ENCODE data around the gene KLHL10. TPM values are rescaled to one million over a fixed set of nuclear protein-coding genes. Genes with fewer than 3 reads are reported as not detected.
A peak's percentile ranks its signal among the peaks of the same experiment; 100 is the strongest.

Gene KLHL10
- total and polyA plus RNA-seq, 2 of the 13 experiments (the other 11 are each of a cell fraction or from before 2014, with no cell fraction given), result 0.04 to 0.08 TPM

DNA sequence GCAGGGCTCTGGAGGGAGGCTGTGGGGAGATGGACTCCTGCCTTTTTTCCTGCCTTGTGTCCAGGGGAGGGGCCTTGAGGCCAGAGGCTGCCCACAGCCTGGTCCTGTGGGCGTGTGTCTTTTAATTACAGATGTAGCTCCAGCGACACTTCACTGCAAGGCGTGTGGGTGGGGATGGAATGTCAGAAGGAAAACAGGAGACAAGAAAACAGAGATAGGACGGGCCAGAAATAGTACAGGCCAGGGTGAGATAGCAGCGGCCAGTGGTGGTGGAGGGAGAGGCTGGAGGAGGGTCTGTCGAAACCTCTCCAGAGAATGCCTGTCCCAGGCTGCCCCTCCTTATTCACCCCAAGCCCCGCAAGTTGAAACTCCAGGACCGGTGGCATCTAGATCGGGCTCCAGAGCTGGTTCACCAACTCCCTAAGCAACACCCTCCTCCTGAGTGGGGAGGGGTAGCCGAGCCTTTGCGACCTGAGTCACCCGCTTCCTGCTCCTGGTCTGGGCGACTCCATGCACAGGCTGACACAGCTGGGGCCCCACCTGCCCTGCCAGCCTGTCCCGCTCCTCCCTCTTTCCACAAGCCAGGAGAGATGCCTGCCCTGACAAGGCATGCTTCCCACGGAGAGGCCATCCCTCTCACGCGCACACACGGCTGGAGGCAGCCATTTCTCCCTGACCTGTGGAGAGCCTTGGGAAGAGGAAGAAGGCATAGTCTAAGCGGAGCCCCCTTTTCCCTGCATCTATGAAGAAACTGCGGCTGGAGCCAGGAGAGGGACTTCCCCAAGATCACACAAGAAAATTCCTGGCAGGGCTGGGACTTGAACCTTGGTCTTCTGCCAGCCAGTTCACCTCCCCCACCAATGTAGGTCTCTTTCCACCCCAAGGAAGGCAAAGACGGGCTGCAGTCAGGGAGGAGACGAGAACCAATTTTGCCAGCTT lies 44.5 kb upstream of the KLHL10 start (continued):
- peak; percentile 22 for TF ChIP-seq IRF2 (CRISPR knock-in tag; IDR thresholded peaks at IDR 0.05)
- peak; percentile 30; the same call in 1 of the 2 replicates for TF ChIP-seq ZNF670 (CRISPR knock-in tag; IDR thresholded peaks at IDR 0.05; ENCODE audit: borderline replicate concordance)
- TF ChIP-seq, protein P1, sequence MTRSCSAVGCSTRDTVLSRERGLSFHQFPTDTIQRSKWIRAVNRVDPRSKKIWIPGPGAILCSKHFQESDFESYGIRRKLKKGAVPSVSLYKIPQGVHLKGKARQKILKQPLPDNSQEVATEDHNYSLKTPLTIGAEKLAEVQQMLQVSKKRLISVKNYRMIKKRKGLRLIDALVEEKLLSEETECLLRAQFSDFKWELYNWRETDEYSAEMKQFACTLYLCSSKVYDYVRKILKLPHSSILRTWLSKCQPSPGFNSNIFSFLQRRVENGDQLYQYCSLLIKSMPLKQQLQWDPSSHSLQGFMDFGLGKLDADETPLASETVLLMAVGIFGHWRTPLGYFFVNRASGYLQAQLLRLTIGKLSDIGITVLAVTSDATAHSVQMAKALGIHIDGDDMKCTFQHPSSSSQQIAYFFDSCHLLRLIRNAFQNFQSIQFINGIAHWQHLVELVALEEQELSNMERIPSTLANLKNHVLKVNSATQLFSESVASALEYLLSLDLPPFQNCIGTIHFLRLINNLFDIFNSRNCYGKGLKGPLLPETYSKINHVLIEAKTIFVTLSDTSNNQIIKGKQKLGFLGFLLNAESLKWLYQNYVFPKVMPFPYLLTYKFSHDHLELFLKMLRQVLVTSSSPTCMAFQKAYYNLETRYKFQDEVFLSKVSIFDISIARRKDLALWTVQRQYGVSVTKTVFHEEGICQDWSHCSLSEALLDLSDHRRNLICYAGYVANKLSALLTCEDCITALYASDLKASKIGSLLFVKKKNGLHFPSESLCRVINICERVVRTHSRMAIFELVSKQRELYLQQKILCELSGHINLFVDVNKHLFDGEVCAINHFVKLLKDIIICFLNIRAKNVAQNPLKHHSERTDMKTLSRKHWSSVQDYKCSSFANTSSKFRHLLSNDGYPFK (CRISPR knock-in tag; IDR thresholded peaks at IDR 0.05; ENCODE audit: borderline replicate concordance), result 0 out of 2 replicates have a peak, but pooled peaks have one; percentile 54
- TF ChIP-seq PRMT3 (CRISPR knock-in tag; IDR thresholded peaks at IDR 0.05; ENCODE audit: borderline replicate concordance, low read depth), result no peak
- peak; percentile 1; the same call in 1 of the 2 replicates for TF ChIP-seq HDAC2 (CRISPR knock-in tag; IDR thresholded peaks at IDR 0.05)
- peak; percentile 59; the same call in 1 of the 2 replicates for TF ChIP-seq ZNF333 (CRISPR knock-in tag; IDR thresholded peaks at IDR 0.05; ENCODE audit: borderline replicate concordance)
- peak; percentile 90 for TF ChIP-seq HNRNPL (IDR thresholded peaks at IDR 0.05; ENCODE audit: low read depth, low read length)
- no peak for TF ChIP-seq ZNF138 (CRISPR knock-in tag; IDR thresholded peaks at IDR 0.05; ENCODE audit: low read depth)
- TF ChIP-seq KLF16 (CRISPR knock-in tag; IDR thresholded peaks at IDR 0.05), result peak in 1 of 2 experiments; percentile 12; a peak in 1 of 4 replicates
- TF ChIP-seq HOXA9 (CRISPR knock-in tag; IDR thresholded peaks at IDR 0.05; ENCODE audit: borderline replicate concordance), result no peak
- TF ChIP-seq, protein P2, sequence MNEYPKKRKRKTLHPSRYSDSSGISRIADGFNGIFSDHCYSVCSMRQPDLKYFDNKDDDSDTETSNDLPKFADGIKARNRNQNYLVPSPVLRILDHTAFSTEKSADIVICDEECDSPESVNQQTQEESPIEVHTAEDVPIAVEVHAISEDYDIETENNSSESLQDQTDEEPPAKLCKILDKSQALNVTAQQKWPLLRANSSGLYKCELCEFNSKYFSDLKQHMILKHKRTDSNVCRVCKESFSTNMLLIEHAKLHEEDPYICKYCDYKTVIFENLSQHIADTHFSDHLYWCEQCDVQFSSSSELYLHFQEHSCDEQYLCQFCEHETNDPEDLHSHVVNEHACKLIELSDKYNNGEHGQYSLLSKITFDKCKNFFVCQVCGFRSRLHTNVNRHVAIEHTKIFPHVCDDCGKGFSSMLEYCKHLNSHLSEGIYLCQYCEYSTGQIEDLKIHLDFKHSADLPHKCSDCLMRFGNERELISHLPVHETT (CRISPR knock-in tag; conservative IDR thresholded peaks at IDR 0.05), result no peak
- no peak for TF ChIP-seq RBM39 (IDR thresholded peaks at IDR 0.05; ENCODE audit: low read depth, low read length, poor library complexity, severe bottlenecking)
- 0 out of 2 replicates have a peak, but pooled peaks have one; percentile 5 for TF ChIP-seq SMAD9 (CRISPR knock-in tag; IDR thresholded peaks at IDR 0.05)
- TF ChIP-seq, protein P3, sequence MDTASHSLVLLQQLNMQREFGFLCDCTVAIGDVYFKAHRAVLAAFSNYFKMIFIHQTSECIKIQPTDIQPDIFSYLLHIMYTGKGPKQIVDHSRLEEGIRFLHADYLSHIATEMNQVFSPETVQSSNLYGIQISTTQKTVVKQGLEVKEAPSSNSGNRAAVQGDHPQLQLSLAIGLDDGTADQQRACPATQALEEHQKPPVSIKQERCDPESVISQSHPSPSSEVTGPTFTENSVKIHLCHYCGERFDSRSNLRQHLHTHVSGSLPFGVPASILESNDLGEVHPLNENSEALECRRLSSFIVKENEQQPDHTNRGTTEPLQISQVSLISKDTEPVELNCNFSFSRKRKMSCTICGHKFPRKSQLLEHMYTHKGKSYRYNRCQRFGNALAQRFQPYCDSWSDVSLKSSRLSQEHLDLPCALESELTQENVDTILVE (CRISPR knock-in tag; IDR thresholded peaks at IDR 0.05), result no peak; the same call in 1 of the 2 replicates
- no peak for TF ChIP-seq SKI (IDR thresholded peaks at IDR 0.05; ENCODE audit: partially characterized antibody)
- no peak for TF ChIP-seq TARDBP (CRISPR knock-in tag; IDR thresholded peaks at IDR 0.05)
- TF ChIP-seq, protein P4, sequence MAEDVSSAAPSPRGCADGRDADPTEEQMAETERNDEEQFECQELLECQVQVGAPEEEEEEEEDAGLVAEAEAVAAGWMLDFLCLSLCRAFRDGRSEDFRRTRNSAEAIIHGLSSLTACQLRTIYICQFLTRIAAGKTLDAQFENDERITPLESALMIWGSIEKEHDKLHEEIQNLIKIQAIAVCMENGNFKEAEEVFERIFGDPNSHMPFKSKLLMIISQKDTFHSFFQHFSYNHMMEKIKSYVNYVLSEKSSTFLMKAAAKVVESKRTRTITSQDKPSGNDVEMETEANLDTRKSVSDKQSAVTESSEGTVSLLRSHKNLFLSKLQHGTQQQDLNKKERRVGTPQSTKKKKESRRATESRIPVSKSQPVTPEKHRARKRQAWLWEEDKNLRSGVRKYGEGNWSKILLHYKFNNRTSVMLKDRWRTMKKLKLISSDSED (CRISPR knock-in tag; IDR thresholded peaks at IDR 0.05), result no peak
- 0 out of 2 replicates have a peak, but pooled peaks have one; percentile 17 for TF ChIP-seq ZBTB7B (CRISPR knock-in tag; IDR thresholded peaks at IDR 0.05)
- no peak for TF ChIP-seq GATA4 (IDR thresholded peaks at IDR 0.05; ENCODE audit: borderline replicate concordance, low read depth)
- TF ChIP-seq ZNF331 (CRISPR knock-in tag; IDR thresholded peaks at IDR 0.05), result no peak
- TF ChIP-seq CREB3 (CRISPR knock-in tag; IDR thresholded peaks at IDR 0.05), result no peak
